Neural cell (in vitro differentiated cells): ENCODE measurements around the gene TRMT44.

Source experiments
- CTCF ChIP-seq: fragments of 450-650 bp; IDR thresholded peaks from 2 replicates; pipeline ENCODE4 v1.5.1; 2014; ENCODE audit warnings: antibody characterized with exemption, mild to moderate bottlenecking, moderate library complexity; ENCODE audit not compliant: poor library complexity, severe bottlenecking
- EP300 ChIP-seq: fragments of 450-650 bp; conservative IDR thresholded peaks from 2 replicates; pipeline ENCODE4 v1.6.1; 2014; ENCODE audit warnings: antibody characterized with exemption, mild to moderate bottlenecking, moderate library complexity; ENCODE audit not compliant: poor library complexity, severe bottlenecking
- EZH2 ChIP-seq: fragments of 200-600, 300-800 bp; shearing (Covaris generic), sonication (generic); IDR thresholded peaks from 2 replicates; pipeline ENCODE4 v1.6.1; 2014; ENCODE audit warnings: antibody characterized with exemption, low read length, borderline replicate concordance, mild to moderate bottlenecking; ENCODE audit not compliant: insufficient read depth, poor library complexity, severe bottlenecking
- MXI1 ChIP-seq: fragments of 450-650 bp; conservative IDR thresholded peaks from 2 replicates; pipeline ENCODE4 v1.6.1; 2014; ENCODE audit warnings: antibody characterized with exemption, mild to moderate bottlenecking; ENCODE audit not compliant: poor library complexity, severe bottlenecking
- POLR2AphosphoS5 ChIP-seq: IDR thresholded peaks from 2 replicates; pipeline ENCODE4 v1.6.1; 2012
- RAD21 ChIP-seq: fragments of 450-650 bp; conservative IDR thresholded peaks from 2 replicates; pipeline ENCODE4 v1.6.1; 2014; ENCODE audit warnings: antibody characterized with exemption, mild to moderate bottlenecking, moderate library complexity
- REST ChIP-seq: IDR thresholded peaks from 2 replicates; pipeline ENCODE4 v1.6.1; 2012; ENCODE audit warnings: borderline replicate concordance

GRCh38 chr4:8457646-8458252 lies 17.2 kb downstream of the TRMT44 start:
- TF ChIP-seq CTCF: no peak
- TF ChIP-seq POLR2AphosphoS5: no peak
- TF ChIP-seq REST: no peak
- TF ChIP-seq RAD21: no peak
- TF ChIP-seq EZH2: no peak
- TF ChIP-seq EP300: no peak
- no peak for TF ChIP-seq MXI1
